Left renal pelvis (tissue), 4 donors: ENCODE results near the gene KBTBD3. TPM values are rescaled to one million over a fixed set of nuclear protein-coding genes. Genes with fewer than 3 reads are reported as not detected.

Experiments used
- DNase-seq, 4 donors: peaks; one replicate each; pipeline ENCODE4 v3.0.0-alpha.2; 2013; ENCODE audit warnings: low read depth in 4 of 4, low spot score in 3 of 4
- polyA plus RNA-seq, 4 donors: library from polyadenylated mRNA; unstranded; fragments of 120-200 nt; gene quantifications; one replicate each; pipeline ENCODE4 v1.2.1, GENCODE V29; 2013; ENCODE audit not compliant: insufficient read length in 4 of 4

Gene KBTBD3, protein sequence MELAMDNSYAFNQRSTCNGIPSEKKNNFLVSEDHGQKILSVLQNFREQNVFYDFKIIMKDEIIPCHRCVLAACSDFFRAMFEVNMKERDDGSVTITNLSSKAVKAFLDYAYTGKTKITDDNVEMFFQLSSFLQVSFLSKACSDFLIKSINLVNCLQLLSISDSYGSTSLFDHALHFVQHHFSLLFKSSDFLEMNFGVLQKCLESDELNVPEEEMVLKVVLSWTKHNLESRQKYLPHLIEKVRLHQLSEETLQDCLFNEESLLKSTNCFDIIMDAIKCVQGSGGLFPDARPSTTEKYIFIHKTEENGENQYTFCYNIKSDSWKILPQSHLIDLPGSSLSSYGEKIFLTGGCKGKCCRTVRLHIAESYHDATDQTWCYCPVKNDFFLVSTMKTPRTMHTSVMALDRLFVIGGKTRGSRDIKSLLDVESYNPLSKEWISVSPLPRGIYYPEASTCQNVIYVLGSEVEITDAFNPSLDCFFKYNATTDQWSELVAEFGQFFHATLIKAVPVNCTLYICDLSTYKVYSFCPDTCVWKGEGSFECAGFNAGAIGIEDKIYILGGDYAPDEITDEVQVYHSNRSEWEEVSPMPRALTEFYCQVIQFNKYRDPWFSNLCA
- polyA plus RNA-seq, result 10 to 100 TPM in 3 of 4 donors, 1 to 10 TPM in 1; 5.5 to 13.2 (median 10.8) TPM

DNA sequence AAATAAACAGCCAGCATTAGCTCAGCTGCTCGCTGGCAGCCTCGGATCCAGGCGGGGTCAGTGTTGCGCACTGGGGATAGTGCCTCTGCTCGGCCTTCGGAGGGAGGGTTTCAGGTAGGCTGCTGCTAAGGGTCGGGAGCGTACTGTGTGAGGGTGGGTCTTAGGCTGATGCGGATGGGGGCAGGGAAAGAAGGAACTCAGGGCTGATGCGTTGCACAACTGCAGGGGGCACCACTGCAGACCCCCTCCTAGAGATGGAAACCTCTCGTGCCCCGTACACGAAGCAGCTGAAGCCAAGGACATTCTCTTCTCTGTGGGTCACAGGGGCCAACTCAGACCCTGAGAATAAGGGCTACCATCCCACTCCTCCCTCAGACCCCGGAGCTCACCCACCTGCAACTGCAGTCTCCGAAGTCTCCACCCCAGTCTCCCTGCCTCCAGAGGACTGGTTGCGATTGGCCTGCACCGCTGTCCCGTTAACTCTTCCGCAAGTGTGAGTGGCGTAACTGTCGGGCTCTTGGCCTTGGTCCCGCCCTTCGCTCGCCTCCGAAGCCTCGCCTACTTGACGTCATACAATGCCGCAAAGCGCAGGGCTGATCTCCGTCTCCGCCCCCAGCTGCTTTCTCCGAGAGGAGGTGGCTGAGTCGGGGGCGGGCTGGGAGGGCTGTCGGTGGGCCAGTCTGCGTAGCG is at the start of gene KBTBD3:
KBTBD3 (minus strand) TSS at position 429 of the 690 bp plus-strand sequence. CDS start 18,250 bp downstream, outside the sequence.
- peak; percentile 98 to 99 (median 99) for DNase-seq

DNA sequence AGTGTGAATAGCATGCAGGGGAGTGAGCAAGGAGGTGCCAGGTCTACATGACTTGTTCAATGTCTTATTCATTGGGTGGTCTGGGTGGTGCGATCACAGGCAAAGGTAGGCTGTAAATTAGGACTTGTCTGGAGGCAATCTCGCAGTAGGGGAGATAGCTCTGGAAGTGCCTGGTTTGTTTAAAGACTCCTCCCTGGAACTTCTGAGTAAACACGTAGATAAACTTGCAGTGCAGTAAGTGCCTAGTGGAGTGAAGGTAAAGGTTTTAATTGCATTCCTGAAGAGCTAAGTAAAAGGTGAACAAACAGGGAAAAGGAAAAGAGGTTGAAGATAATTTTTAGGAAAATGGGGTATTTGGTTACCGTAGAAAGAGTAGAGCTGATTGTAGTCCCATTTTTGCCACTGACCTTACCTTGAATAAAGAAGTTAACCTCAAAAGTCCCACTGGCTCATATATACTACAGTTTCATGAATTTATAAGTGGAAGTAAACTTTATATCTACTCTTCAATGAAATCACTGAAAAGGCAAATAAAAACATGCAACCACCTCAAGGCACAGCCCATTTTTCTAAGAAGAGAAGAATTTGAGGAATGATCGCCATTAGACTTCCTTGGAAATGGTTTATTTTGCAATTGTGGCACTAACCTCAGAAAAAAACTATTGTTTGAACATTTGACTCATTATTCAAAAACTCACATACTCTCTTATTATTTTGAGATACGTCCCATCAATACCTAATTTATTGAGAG is 44.6 kb upstream of the KBTBD3 start:
- no peak for DNase-seq

DNA sequence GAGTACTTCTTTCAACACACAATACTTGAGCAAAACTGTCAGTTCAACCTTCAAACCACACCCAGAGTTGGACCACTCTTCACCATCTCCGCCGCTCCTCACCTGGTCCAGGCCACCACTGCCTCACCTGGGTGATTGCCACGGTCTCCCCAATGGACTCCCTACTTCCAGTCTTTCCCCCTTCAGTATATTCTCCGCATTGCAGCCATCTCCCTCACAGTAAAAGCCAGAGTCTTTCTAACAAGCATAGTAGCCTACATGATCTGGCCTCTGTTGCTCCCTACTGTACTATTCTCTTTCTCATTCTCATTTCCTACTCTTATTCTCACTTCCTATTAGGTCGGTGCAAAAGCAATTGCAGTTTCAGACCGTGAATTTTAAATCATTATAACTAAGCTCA is 28.8 kb upstream of the KBTBD3 start:
- no peak for DNase-seq

DNA sequence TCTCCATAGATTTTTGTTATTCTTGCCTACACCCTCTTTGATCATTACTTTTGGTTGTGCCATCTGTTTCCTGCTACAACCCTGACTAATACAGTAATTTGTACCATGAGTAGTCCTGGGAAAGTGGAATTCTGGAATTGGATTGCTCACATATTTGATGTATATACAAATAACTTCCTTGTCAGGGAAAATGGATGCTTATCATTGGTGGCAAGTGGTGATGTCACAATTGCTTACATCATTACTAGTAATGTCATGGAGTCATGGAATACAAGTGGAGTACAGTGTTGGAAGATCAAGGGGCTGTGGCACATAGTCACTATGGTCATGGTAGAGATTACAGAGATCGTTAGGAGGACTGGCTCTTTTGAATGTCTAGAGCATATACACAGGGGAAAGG is 24.7 kb upstream of the KBTBD3 start:
- DNase-seq, result no peak

DNA sequence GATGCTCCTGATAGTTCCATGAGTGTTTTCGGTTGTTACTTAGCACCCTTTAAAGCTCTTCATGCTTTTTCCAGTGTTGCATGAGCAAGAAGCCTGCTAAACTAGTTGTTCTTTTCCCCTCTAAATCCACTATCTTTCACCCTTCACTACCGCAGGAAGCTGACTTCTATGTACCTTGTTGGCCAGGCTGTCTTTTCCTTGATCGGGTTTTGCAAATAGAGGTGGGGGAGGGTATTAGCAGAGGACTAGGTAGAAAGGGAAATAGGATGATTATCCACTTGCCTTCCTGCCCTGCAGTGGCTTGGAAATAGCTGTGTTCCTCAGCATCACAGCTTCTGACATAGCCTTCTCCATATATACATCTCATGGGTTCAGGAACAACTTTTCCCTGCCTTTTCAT is 24.2 kb upstream of the KBTBD3 start:
- DNase-seq, result no peak

DNA sequence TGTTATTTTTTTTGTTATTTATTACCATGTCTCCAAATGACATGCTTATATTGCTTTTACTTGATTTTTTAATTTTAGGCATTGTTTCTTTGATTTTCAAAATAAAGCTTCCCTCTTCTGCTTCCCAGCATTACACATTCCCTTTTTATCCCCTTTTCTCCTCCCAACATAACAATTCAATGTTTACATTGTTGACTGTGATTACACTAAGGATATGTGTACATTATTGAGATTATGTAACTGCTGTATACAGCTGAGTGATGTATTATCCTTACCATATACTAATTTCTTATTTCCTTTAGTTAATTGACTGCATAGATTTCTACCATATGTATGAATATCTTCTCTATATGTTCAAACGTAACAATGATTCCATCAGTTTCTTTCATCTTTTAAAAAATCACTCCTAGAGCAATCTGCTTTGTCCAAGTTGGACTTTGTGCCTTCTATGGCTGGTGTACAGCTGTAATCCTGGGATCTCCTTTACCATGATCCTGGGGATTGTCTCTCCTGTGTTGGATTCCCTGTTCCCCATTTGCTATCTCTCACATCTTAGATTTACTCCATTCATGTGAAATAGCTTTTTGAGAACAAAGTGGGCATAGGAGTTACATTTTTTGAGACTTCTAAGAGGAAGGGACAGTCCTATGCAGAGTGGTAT is 21.9 kb upstream of the KBTBD3 start:
- no peak for DNase-seq

DNA sequence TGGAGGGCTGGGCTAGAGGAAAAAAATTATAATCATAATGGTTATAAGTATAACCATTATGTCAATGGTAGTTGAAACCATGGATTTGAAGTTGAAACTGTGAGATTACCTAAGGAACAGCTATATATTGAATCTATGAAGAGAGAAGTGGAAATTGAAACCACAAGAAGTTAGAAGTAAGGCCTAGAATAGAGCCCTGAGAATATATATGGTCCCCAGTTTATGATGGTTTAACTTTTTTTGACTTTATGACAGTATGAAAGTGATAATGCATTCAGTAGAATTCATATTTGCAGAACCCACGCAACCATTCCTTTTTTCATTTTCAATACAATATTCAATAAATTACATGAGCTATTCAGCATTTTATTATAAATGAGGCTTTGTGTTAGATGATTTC is 15.3 kb upstream of the KBTBD3 start:
- DNase-seq, result no peak

DNA sequence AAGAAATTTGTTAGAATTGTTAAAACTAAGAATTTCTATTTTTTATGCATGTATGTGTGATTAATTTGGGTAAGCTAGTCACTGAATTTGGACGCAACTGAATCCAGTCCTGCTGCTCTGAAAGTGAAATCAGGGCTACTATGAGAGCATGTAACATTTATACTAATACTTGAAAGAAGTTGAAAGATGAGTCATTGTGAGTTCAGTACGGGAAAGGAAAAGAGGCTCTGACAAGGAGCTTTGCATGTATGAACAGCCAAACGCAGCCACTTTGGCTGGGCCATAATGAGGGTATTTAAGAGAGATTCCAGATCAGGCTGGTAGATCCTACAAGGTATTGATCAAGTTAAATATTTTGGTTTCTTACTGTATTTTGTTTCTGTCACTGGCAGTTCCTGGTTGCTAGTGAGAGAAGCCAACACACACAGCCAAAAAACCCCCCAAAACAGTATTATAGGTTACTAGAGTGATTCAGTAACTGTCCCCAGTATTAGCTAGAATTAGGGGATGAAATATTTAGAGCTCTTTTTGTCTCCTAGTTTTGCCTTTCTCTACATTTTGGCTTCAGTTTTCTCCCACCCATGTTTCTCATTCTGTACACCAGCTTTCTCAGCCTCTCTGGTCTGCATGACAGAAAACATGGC is 14.5 kb upstream of the KBTBD3 start:
- DNase-seq, result no peak

DNA sequence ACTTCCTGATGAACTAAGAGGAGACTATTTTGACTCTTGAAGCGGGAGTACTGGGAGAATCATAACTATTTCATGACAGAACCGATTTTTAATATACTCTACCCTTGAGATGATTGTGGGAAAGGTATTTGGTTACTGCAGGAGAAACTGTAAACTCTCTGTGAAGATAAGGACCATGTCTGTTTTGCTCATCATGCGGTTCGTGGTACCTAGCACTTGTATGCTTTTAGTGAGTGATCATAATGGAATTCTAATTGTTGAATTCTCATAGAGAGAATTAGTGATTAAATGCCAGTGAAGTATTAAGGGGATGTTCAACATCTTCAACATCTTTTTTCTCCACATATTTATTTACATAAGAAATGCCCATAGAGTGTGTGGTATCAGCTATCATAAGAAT is 11.7 kb upstream of the KBTBD3 start:
- DNase-seq, result no peak

DNA sequence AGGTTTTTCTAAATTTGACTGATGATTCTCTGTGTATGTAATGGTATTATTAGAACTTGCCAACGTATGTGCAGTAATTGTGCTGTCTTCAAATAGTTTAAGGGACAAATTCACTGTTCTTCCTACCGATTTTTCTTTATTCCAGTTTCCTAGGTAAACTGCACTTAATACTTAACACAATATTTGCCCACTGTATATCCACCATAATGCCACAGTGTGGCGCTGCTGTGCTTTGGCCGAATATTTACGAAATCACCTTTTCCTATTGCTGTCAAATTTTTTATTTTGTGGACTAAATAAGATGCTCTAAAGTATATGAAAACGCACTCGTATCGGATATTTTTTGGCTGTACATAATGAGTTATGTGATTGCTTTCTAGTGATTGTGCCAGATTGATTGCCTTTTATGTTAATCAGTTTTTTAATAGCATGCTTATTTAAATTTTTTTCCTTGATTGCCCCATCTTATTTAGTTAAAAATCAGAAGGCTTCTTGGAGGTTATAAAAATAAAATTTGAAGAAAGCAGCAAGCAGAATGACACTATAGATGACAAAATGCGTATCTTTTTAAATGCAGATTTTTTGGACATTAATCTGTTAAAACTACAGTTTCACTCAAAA is 10.8 kb upstream of the KBTBD3 start:
- peak in 1 of 4 donors; percentile 9 for DNase-seq

DNA sequence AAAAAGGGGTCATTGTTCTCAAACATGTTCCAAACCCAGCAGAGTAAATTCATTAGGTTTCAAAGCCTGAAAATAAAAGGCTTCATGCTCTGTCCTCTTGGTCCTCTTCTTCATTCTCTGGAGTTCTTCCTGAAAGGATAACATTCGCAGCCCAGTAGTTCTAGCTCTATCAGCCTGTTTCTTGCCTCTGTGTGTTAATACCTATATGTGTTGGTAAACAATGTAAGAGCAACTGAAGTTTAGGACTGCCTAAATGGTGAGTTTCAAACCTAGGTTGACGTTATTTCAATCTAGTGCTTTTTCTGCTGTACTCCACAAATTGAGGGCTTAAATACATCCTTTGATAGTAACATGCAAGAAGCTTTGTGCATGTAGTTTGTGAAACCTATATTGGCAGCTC is 9.7 kb upstream of the KBTBD3 start:
- no peak for DNase-seq

DNA sequence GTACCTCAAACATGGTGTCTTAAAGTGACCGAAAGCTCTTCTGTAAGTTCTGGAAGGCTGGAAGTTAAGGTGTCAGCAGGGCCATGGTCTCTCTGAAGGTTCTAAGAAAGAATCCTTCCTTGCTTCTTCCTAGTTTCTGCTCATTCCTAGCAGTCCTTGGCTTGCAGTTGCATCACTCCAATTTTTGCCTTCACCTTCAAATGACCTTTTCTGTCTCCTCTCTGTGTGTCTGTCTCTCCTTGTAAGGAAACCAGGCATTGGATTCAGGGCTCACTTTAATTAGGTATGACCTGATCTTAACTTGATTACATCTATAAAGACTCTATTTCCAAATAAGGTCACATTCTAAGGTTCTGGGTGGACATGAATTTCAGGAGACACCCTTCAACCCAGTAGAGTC is 9.0 kb upstream of the KBTBD3 start:
- no peak for DNase-seq

DNA sequence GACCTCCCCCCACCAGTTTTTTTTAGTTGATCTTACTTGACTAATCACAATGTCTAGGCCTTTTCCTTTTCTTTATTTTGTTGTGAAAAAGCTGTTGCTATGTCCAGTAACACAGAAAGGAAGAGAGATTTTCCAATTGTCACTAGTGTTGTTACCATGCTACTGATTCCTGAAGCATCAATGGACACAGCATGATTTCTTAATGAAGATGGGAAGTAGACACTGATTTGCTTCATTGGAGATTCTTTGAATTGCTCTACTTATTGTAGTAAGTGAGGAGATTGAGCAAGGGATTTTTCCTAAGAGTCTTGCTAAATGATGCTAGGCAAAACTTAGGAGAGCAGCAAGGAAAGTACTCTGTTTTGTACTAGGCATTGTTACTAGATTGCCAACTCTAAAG is 4.9 kb upstream of the KBTBD3 start:
- no peak for DNase-seq

DNA sequence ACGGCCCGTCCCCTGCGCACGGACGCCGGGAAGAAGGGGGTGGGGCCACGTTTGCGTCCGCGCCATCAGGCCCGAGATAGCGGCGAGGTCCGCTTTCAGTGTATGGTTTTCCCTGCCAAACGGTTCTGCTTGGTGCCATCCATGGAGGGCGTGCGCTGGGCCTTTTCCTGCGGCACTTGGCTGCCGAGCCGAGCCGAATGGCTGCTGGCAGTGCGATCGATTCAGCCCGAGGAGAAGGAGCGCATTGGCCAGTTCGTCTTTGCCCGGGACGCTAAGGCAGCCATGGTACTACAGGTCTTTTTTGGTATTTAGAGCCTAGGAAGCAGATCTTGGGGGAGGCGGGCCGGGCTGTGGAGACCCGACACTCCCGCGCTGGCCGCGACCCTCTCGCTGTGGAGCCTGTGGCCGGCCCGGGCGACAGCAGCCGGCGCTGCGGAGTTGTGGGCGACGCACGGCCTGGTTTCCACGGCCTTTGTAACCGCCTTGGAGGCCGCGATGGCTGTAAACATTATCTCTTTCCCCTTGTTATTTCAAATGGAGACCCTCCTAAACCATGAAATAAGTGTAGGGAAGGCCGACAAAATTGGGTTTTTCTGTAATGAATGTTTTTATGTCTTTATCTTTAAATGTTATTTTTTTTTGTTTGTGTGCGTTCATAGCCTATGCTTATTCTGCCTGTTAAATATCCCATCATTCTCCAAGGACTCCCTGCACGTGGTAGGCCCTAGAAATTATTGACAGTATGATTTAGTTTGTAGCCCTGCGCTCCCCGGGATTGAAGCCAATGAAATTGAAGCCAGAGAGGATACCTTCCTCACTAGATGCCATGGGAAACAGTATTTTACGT is 685 bp upstream of the KBTBD3 start, which contains the start of gene AASDHPPT:
AASDHPPT (plus strand) TSS at position 54 of the 847 bp plus-strand sequence; CDS start at position 103, 49 bp downstream.
- DNase-seq, result peak; percentile 45 to 62 (median 50)

DNA sequence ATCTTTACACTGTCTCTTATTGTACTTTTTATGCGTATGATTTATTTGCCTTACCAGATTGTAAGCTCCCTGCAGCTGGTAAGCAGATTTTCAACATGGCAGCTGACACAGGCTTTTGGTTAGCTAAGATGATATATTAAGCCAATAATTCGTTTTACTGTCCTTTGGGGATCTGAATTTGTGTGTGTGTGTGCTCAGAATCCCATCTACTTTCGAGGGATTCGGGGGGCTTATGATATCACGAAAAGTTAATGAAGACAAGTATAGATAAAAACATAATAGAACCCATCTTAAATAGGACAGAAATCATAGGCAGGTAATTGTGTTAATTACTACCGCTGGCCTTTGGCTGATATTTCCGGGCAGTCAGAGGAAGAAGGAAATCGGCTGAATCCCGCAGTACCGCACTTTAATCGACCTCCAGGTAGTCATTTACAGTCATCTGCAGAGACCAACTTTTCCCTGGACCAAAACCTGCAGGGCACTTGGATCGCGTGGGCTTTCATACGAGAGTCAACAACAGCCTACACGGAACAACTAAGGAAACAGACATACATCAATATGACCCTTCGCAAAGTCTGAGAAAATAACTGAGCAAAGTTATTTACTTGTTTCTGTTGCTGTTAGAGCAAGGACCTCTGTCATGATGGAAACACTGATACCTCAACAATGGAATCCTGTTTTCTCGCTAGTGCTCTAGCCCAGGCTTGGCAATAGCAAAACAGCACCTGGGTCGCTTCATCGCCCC is 802 bp downstream of the KBTBD3 start:
- DNase-seq, result peak in 2 of 4 donors; percentile 14

DNA sequence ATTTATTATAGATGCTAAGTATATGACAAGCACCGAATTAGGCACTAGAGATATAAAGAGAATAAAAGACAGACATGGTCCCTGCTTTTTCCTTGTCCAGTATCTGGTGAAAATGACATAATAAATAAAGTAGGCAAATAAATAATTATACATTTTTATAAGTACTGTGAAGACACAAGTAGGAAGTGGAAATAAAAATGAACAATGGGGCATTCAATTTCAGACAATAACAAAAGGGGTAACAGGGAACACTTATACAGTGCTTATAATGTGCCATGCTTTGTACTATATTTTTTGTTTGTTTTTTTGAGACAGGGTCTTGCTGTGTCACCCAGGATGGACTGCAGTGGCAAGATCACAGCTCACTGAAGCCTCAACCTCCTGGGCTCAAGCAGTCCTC is 4.3 kb downstream of the KBTBD3 start:
- DNase-seq, result no peak

DNA sequence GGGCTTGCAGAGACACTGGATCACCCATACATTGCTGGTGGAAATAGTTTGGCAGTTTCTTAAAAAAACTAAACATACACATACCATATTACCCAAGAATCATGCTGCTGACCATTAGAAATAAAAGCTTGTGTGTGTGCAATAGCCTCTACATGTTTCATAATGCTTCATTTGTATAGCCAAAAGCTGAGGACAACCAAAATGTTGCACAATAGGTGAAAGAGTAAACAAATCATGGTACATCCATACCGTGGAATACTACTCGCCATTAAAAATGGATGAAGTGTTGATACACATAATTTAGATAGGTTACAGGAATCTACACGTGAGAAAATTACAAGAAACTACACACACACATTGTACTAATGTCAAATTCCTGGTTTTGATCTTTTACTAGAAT is 6.5 kb downstream of the KBTBD3 start:
- no peak for DNase-seq

DNA sequence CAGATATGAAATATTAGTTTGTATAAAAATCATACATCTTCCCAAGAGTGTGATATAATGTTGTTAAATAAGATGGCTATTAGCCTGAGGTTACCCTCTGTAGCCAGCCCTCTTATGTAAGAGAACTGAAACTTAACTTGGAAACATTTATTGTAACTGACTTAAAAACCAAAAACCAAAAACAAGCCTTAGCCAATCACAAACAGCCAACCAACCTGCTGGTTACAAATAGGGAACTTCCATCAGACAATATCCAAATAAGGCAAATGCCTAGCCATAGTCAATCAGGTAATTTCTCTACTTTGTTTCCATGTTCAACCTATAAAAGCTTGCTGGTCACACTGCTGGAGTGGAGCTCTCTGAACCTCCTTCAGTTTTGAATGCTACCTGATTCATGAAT is 14.1 kb downstream of the KBTBD3 start:
- DNase-seq, result no peak
